IPS-15b (cell line): Measurements from ENCODE around the gene KCNIP2.

Source experiments
- H3K27me3 ChIP-seq: one replicate; pipeline ENCODE4 v1.6.1; 2013; ENCODE audit warnings: low read length; ENCODE audit not compliant: control insufficient read depth, insufficient read depth
- H3K36me3 ChIP-seq: one replicate; pipeline ENCODE4 v1.6.1; 2013; ENCODE audit warnings: low read length; ENCODE audit not compliant: control insufficient read depth, insufficient read depth
- H3K4me1 ChIP-seq: one replicate; pipeline ENCODE4 v1.6.1; 2013; ENCODE audit warnings: mild to moderate bottlenecking, low read length; ENCODE audit not compliant: control insufficient read depth, insufficient read depth
- H3K4me3 ChIP-seq: one replicate; pipeline ENCODE4 v1.5.1; 2013; ENCODE audit warnings: low read depth, low read length
- H3K9ac ChIP-seq: one replicate; pipeline ENCODE4 v1.6.1; 2013; ENCODE audit warnings: low read depth, mild to moderate bottlenecking, low read length
- H3K9me3 ChIP-seq: one replicate; pipeline ENCODE4 v1.6.1; 2013; ENCODE audit warnings: mild to moderate bottlenecking, low read length; ENCODE audit not compliant: control insufficient read depth, insufficient read depth

Gene KCNIP2

GRCh38 chr10:101845893-101846292 is 2.3 kb upstream of the KCNIP2 start:
- H3K4me1 ChIP-seq = peaks cover 9% of the 10 kb centered on the region
- H3K4me3 ChIP-seq = no peak overlapping the region
- H3K9ac ChIP-seq = no peak overlapping the region
- H3K36me3 ChIP-seq = no peaks in the 10 kb centered on the region
- peaks cover 23% of the 10 kb centered on the region for H3K27me3 ChIP-seq
- H3K9me3 ChIP-seq = no peaks in the 10 kb centered on the region

GRCh38 chr10:101841826-101842225 is 1.8 kb downstream of the KCNIP2 start:
- Histone ChIP-seq H3K36me3 (no peaks in the 10 kb centered on the region), H3K27me3 (peaks cover 23% of the 10 kb centered on the region), H3K9me3 (no peaks in the 10 kb centered on the region), H3K4me1 (peaks cover 14% of the 10 kb centered on the region), H3K4me3 (peak overlapping the region; percentile 23), H3K9ac (no peak overlapping the region)

GRCh38 chr10:101840741-101841453 is 2.7 kb downstream of the KCNIP2 start:
- H3K36me3 ChIP-seq = no peaks in the 10 kb centered on the region
- peak overlapping the region; percentile 85 for H3K4me3 ChIP-seq
- no peaks in the 10 kb centered on the region for H3K9me3 ChIP-seq
- peaks cover 23% of the 10 kb centered on the region for H3K27me3 ChIP-seq
- peaks cover 14% of the 10 kb centered on the region for H3K4me1 ChIP-seq
- H3K9ac ChIP-seq = no peak overlapping the region

GRCh38 chr10:101840102-101840684 is 3.4 kb downstream of the KCNIP2 start:
- H3K9me3 ChIP-seq = no peaks in the 10 kb centered on the region
- H3K36me3 ChIP-seq = no peaks in the 10 kb centered on the region
- H3K9ac ChIP-seq = no peak overlapping the region
- peak overlapping the region; percentile 85 for H3K4me3 ChIP-seq
- H3K4me1 ChIP-seq = peaks cover 19% of the 10 kb centered on the region
- peaks cover 22% of the 10 kb centered on the region for H3K27me3 ChIP-seq

GRCh38 chr10:101839416-101840063 is 4.1 kb downstream of the KCNIP2 start:
- H3K9ac ChIP-seq = no peak overlapping the region
- peak overlapping the region; percentile 85 for H3K4me3 ChIP-seq
- no peaks in the 10 kb centered on the region for H3K9me3 ChIP-seq
- peaks cover 18% of the 10 kb centered on the region for H3K4me1 ChIP-seq
- H3K27me3 ChIP-seq = peaks cover 19% of the 10 kb centered on the region
- no peaks in the 10 kb centered on the region for H3K36me3 ChIP-seq

- Histone ChIP-seq H3K27me3 (peaks cover 19% of the 10 kb centered on the region), H3K36me3 (no peaks in the 10 kb centered on the region), H3K9ac (no peak overlapping the region), H3K4me3 (peak overlapping the region; percentile 85), H3K4me1 (peaks cover 15% of the 10 kb centered on the region), H3K9me3 (no peaks in the 10 kb centered on the region)
Observed at GRCh38 chr10:101839002-101839401, 4.6 kb downstream of the KCNIP2 start.

GRCh38 chr10:101838416-101838970 is 5.1 kb downstream of the KCNIP2 start:
- H3K9me3 ChIP-seq = no peaks in the 10 kb centered on the region
- H3K4me3 ChIP-seq = no peak overlapping the region
- H3K27me3 ChIP-seq = peaks cover 19% of the 10 kb centered on the region
- H3K36me3 ChIP-seq = no peaks in the 10 kb centered on the region
- no peak overlapping the region for H3K9ac ChIP-seq
- H3K4me1 ChIP-seq = peaks cover 15% of the 10 kb centered on the region

GRCh38 chr10:101837748-101838147 is 5.9 kb downstream of the KCNIP2 start:
- H3K36me3 ChIP-seq = no peaks in the 10 kb centered on the region
- H3K27me3 ChIP-seq = peaks cover 15% of the 10 kb centered on the region
- no peak overlapping the region for H3K9ac ChIP-seq
- H3K9me3 ChIP-seq = no peaks in the 10 kb centered on the region
- no peak overlapping the region for H3K4me3 ChIP-seq
- H3K4me1 ChIP-seq = peaks cover 15% of the 10 kb centered on the region

GRCh38 chr10:101835362-101835761 is 8.2 kb downstream of the KCNIP2 start:
- H3K4me3 ChIP-seq = no peak overlapping the region
- H3K9ac ChIP-seq = no peak overlapping the region
- H3K4me1 ChIP-seq = peaks cover 10% of the 10 kb centered on the region
- H3K36me3 ChIP-seq = no peaks in the 10 kb centered on the region
- H3K27me3 ChIP-seq = no peaks in the 10 kb centered on the region
- no peaks in the 10 kb centered on the region for H3K9me3 ChIP-seq

- Histone ChIP-seq H3K27me3 (no peaks in the 10 kb centered on the region), H3K9ac (no peak overlapping the region), H3K36me3 (no peaks in the 10 kb centered on the region), H3K4me3 (no peak overlapping the region), H3K9me3 (no peaks in the 10 kb centered on the region), H3K4me1 (peaks cover 14% of the 10 kb centered on the region)
Observed at GRCh38 chr10:101834341-101834740, 9.3 kb downstream of the KCNIP2 start.

GRCh38 chr10:101833466-101833865 is 10.1 kb downstream of the KCNIP2 start:
- H3K9me3 ChIP-seq = no peaks in the 10 kb centered on the region
- no peaks in the 10 kb centered on the region for H3K27me3 ChIP-seq
- no peak overlapping the region for H3K4me3 ChIP-seq
- peaks cover 9% of the 10 kb centered on the region for H3K4me1 ChIP-seq
- no peak overlapping the region for H3K9ac ChIP-seq
- no peaks in the 10 kb centered on the region for H3K36me3 ChIP-seq
